Hepatocyte (in vitro differentiated cells): ENCODE results near the gene SNED1. TPM values are rescaled to one million over a fixed set of nuclear protein-coding genes. Genes with fewer than 3 reads are reported as not detected.

Experiments
- DNase-seq: peaks from one replicate; pipeline ENCODE4 v3.0.0-alpha.2; 2016; ENCODE audit warnings: low spot score
- H2AFZ ChIP-seq: fragments of 200-600 bp; sonication (generic); 2 replicates; pipeline ENCODE4 v1.6.0; 2016; ENCODE audit warnings: antibody characterized with exemption, mild to moderate bottlenecking
- H3K27ac ChIP-seq: fragments of 200-600 bp; sonication (generic); 2 replicates; pipeline ENCODE4 v1.5.1; 2016; ENCODE audit warnings: mild to moderate bottlenecking
- H3K27me3 ChIP-seq: fragments of 200-600 bp; sonication (generic); 2 replicates; pipeline ENCODE4 v1.6.1; 2016
- H3K36me3 ChIP-seq: fragments of 200-600 bp; sonication (generic); replicated peaks from 2 replicates; pipeline ENCODE4 v1.5.1; 2016; ENCODE audit warnings: low read depth; ENCODE audit not compliant: insufficient read depth
- H3K4me1 ChIP-seq: fragments of 200-600 bp; sonication (generic); 2 replicates; pipeline ENCODE4 v1.5.1; 2016; ENCODE audit warnings: mild to moderate bottlenecking, moderate library complexity; ENCODE audit not compliant: insufficient read depth
- H3K4me2 ChIP-seq: fragments of 200-600 bp; sonication (generic); 2 replicates; pipeline ENCODE4 v1.6.0; 2016
- H3K4me3 ChIP-seq: fragments of 200-600 bp; sonication (generic); 2 replicates; pipeline ENCODE4 v1.5.1; 2016; ENCODE audit warnings: mild to moderate bottlenecking
- H3K79me2 ChIP-seq: fragments of 200-600 bp; sonication (generic); 2 replicates; pipeline ENCODE4 v1.6.0; 2017; ENCODE audit warnings: mild to moderate bottlenecking
- H3K9me2 ChIP-seq: fragments of 200-600 bp; sonication (generic); replicated peaks from 2 replicates; pipeline ENCODE4 v1.6.0; 2017; ENCODE audit warnings: mild to moderate bottlenecking; ENCODE audit not compliant: insufficient read depth
- H3K9me3 ChIP-seq: fragments of 200-600 bp; sonication (generic); 2 replicates; pipeline ENCODE4 v1.5.1; 2016; ENCODE audit warnings: low read depth, mild to moderate bottlenecking
- H4K20me1 ChIP-seq: fragments of 200-600 bp; sonication (generic); 2 replicates; pipeline ENCODE4 v1.6.0; 2016; ENCODE audit warnings: mild to moderate bottlenecking; ENCODE audit not compliant: insufficient read depth, poor library complexity, severe bottlenecking
- CTCF ChIP-seq: fragments of 200-600 bp; sonication (generic); IDR thresholded peaks from 2 replicates; pipeline ENCODE4 v1.5.1; 2016; ENCODE audit warnings: antibody characterized with exemption, mild to moderate bottlenecking; ENCODE audit not compliant: poor library complexity
- EZH2 ChIP-seq: fragments of 200-600 bp; sonication (generic); IDR thresholded peaks from 2 replicates; pipeline ENCODE4 v1.6.1; 2016; ENCODE audit warnings: antibody characterized with exemption, mild to moderate bottlenecking, borderline replicate concordance
- EZH2phosphoT487 ChIP-seq: fragments of 200-600 bp; sonication (generic); IDR thresholded peaks from one replicate; pipeline ENCODE4 v1.6.1; 2018; ENCODE audit warnings: antibody characterized with exemption, mild to moderate bottlenecking, low read depth, moderate library complexity; ENCODE audit not compliant: unreplicated experiment, severe bottlenecking
- WGBS: methylation state at CpG from one replicate; pipeline ENCODE4 v1.1.6; 2016; ENCODE audit warnings: low lambda C conversion rate; ENCODE audit errors: missing lambda C conversion rate; 5-methylcytosine and 5-hydroxymethylcytosine counted together
- polyA plus RNA-seq: library from polyadenylated mRNA; unstranded; fragments of >200 nt; fragmentation: Nextera tagmentation; extraction: Ambion mirVana; gene quantifications from 2 replicates; pipeline ENCODE4 v1.2.1, GENCODE V29; 2016
- small RNA-seq: library from RNA; depleted of rRNA; stranded (forward); fragments of <200 nt; gene quantifications from one replicate; pipeline ENCODE3, GENCODE V24; 2014
- total RNA-seq: library from RNA; depleted of rRNA; stranded (reverse); fragments of >200 nt; gene quantifications from 2 replicates; pipeline ENCODE4 v1.2.3, GENCODE V29; 2014

Gene SNED1
- total and polyA plus RNA-seq, 2 experiments from 2014 or later = 4.6 to 6.5 TPM

GRCh38 chr2:241142063-241142462 lies 143.6 kb downstream of the SNED1 start:
- no peak overlapping the region for H2AFZ ChIP-seq
- H3K79me2 ChIP-seq = peaks cover under 1% of the 10 kb centered on the region
- H3K27ac ChIP-seq = no peak overlapping the region
- no peak for DNase-seq
- TF ChIP-seq EZH2phosphoT487 = no peak
- no peak for TF ChIP-seq EZH2
- no peak for TF ChIP-seq CTCF
- no peaks in the 10 kb centered on the region for H3K9me3 ChIP-seq
- H4K20me1 ChIP-seq = no peaks in the 10 kb centered on the region
- H3K9me2 ChIP-seq = no peaks in the 10 kb centered on the region
- H3K36me3 ChIP-seq = no peaks in the 10 kb centered on the region
- H3K4me3 ChIP-seq = no peak overlapping the region
- WGBS = 87% methylated on average over 6 of the region's 6 CpGs
- no peak overlapping the region for H3K4me2 ChIP-seq
- H3K27me3 ChIP-seq = no peaks in the 10 kb centered on the region
- no peaks in the 10 kb centered on the region for H3K4me1 ChIP-seq

- Histone ChIP-seq H3K4me1 (no peaks in the 10 kb centered on the region), H3K4me3 (no peak overlapping the region), H2AFZ (no peak overlapping the region), H3K9me3 (no peaks in the 10 kb centered on the region), H3K36me3 (no peaks in the 10 kb centered on the region), H3K4me2 (no peak overlapping the region), H4K20me1 (no peaks in the 10 kb centered on the region), H3K27ac (no peak overlapping the region), H3K79me2 (peaks cover 3% of the 10 kb centered on the region), H3K9me2 (no peaks in the 10 kb centered on the region), H3K27me3 (no peaks in the 10 kb centered on the region)
- no peak for DNase-seq
- TF ChIP-seq EZH2phosphoT487 = no peak
- no peak for TF ChIP-seq CTCF
- no peak for TF ChIP-seq EZH2
- 83% methylated on average over 9 of the region's 9 CpGs for WGBS
Measured at GRCh38 chr2:241142593-241142992, 144.2 kb downstream of the SNED1 start.

Small RNAs within 50 kb of the gene (small RNA-seq; reads per million reads assigned to genes)
- not detected for gene AC005237.2

Other genes with a start within 250 kb of the SNED1 start
- gene KIF1A, start 178.4 kb upstream of the SNED1 start, total RNA-seq = 16.5 and 28.2 TPM in 2 replicates
- 16.1 and 19.9 TPM in 2 replicates for gene KIF1A, start 178.4 kb upstream of the SNED1 start, polyA plus RNA-seq
- gene AGXT, start 129.8 kb upstream of the SNED1 start, total RNA-seq = 69.6 and 90.8 TPM in 2 replicates
- gene AGXT, start 129.8 kb upstream of the SNED1 start, polyA plus RNA-seq = 157 and 169 TPM in 2 replicates
- 13.5 and 34.5 TPM in 2 replicates for gene MAB21L4, start 102.5 kb upstream of the SNED1 start, total RNA-seq
- 11.5 and 13.1 TPM in 2 replicates for gene MAB21L4, start 102.5 kb upstream of the SNED1 start, polyA plus RNA-seq
- 0.10 and 0.20 TPM in 2 replicates for gene CROCC2, start 92.3 kb upstream of the SNED1 start, total RNA-seq
- gene CROCC2, start 92.3 kb upstream of the SNED1 start, polyA plus RNA-seq = 0.04 and 0.13 TPM in 2 replicates
- 39.4 and 40.3 TPM in 2 replicates for gene MTERF4, start 103.7 kb downstream of the SNED1 start, total RNA-seq
- 17.4 and 20.3 TPM in 2 replicates for gene MTERF4, start 103.7 kb downstream of the SNED1 start, polyA plus RNA-seq
- 3.0 and 8.8 TPM in 2 replicates for gene PASK, start 150.9 kb downstream of the SNED1 start, total RNA-seq
- gene PASK, start 150.9 kb downstream of the SNED1 start, polyA plus RNA-seq = 2.5 and 2.6 TPM in 2 replicates
- 46.7 and 55.5 TPM in 2 replicates for gene PPP1R7, start 151.8 kb downstream of the SNED1 start, total RNA-seq
- gene PPP1R7, start 151.8 kb downstream of the SNED1 start, polyA plus RNA-seq = 84.9 and 86.9 TPM in 2 replicates
- 0.72 and 1.00 TPM in 2 replicates for gene ANO7, start 190.1 kb downstream of the SNED1 start, total RNA-seq
- 1.4 and 3.0 TPM in 2 replicates for gene ANO7, start 190.1 kb downstream of the SNED1 start, polyA plus RNA-seq